Stimulated activated CD8-positive, alpha-beta memory T cell treated with anti-CD3 and anti-CD28 coated beads, Interleukin-4, amount 100 ng/mL, for 24 hours (primary cell): ENCODE data around the gene ODC1.

Source experiments
- DNase-seq: peaks from one replicate; pipeline ENCODE4 v3.0.0-alpha.2; 2020; ENCODE audit warnings: low read depth

ODC1 gene

DNA sequence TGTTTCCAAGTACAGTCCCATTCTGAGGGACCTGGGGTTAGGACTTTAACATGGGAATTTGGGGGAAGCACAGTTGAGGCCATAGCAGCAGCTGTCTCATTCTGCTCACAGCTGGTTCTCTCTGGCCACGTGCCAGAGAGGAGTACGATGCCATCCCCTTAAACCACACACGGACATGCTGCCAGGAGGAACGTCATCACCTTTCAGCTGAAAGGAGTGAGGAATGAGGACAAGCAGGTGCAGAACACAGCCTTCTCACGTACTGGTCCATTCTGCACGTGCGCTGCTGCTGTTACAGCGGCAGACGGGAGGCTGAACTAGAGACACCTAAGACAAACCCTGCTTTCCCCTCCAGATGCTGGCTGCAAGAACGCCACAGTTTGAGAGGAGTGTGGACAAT is 33.5 kb downstream of the ODC1 start:
- DNase-seq, result no peak

DNA sequence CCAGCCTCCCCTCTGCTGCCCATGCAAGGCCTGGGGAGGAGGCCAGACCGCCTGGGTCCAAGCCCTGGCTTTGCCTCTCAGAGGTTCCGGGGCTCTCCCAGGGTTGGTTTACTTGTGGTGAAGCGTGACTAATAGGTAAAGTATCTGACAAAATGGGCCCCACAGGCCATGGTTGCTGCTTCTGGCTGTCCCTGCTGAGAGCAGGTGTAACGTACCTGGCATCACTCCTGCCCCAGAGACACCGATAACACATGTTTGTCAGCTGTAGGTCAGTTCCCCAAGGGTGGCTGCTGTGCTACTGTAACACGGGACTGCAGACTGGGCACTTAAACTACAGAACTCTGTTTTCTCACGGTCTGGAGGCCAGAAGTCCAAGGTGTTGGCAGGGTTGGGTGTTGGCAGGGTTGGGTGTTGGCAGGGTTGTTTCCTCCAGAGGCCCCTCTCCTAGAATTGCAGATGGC is 34.1 kb downstream of the ODC1 start:
- DNase-seq, result no peak

DNA sequence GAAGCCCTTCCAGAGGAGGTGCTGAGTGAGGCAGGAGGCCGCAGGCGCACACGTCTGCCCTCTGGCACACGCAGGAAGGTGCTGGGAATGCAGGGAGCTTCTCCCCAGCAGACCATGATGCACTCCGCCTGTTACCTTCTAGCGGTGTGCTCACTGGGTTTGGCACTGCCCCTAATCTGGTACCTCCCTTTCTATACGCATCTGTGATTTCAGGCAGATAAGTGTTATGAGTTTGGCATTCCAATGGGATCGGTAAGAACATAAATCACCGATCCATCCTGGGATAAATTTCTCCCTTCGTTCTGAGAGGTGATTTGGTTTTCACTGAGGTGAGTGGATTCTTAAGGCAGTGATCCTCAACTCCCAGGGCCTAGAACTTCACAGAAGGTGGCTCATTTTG is 34.6 kb downstream of the ODC1 start:
- no peak for DNase-seq

DNA sequence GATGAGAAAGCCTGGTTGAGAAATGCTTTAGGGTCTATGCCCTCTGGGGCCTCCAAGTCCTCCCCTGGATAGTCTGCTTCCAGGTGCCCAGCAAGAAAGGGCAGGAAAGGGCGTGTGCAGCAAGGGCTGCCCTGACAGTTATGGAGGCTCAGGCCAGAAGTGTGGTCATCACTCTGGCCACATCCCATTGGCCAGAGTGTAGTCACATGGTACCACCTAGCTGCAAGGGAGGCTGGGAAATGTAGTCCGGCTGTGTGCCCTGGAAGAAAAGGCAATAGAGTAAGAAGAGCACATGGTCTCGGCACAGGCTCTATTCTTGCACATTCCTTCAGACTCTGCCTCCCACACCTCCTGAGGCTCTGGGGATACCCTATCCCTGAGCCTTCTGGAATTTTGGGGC is 35.7 kb downstream of the ODC1 start:
- no peak for DNase-seq

DNA sequence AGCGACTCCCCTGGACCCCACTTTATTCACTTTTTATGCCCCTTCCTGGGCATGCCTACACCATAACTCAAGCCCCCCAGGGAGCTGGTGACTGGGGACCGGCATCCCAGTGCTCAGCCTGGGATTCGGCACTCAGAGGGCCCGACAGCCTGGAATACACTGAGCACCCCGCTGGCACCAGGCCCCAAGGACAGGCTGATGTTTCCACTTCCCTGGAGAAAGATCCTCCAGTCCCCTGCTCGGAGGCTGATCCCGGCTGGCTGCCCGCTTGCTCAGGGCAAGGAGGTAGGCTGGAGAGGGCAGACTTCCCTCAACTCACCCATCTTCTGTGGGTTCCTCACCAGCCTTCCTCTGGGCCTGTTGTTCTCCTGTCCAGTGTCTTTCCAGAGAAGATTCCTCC is 36.6 kb downstream of the ODC1 start:
- DNase-seq, result no peak

DNA sequence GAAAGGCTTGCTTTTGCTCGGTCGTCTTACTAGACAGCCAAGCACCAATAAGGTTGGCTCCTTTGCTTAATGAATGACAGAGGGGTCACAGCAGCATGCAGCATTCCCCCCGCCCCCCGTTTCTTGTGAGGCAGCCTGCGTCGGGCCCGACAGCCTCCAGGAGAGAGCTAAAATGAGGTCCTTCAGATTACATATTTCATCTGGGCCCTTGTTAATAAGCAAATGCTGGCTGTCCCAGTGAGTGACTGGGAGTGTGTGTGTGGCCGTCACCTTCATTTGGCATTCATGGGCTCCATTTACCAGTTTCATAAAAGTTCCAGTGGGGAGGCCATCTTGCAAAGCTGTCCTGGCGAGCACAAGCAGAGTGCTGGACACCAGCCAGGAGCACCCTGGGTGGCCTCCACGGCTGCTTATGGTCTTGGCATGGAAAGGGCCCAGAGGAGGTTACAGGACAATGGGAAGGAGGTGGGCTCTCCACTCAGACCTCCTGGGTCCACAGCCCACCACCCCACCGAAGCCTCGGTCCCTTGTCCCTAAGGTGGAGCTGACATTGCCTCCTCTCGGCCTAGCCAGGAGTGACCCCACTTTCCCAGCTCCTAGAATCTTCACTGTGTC is 37.2 kb downstream of the ODC1 start:
- no peak for DNase-seq

DNA sequence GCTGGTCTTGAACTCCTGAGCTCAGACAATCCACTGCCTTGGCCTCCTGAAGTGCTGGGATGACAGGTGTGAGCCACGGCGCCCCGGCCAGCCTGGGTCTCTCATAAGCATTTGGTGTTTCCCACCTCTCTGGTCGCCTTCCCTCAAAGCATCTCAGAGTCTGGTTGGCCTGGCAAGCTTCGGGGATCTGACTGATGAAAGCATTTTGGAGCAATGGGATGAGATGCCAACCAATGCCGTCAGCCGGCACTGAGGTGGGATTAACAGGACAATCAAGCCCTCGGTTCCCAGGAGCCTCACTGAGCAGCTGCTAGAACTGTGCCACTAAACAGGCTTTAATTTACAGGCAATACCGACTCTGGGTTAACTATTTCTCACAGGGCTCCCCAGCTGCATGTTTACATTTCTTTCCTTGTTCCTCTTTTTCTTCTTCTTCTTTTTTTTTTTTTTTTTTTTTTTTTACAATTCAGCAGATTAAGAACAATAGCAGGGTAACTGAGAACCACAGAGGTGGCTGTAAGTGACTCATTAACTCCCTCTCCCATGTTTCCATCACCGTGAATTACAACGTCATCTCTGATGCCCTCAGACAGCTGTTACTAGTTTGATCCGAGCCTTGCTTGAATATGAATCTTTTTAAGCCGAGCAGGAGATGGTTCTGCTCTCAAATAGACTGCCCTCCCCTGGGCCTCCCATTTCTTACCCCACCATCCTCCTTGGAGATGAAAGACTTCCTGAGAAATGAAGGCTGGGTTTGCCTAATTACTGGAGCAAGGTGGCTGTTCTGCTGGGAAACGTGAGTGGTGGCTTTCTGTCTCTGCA is 37.9 kb downstream of the ODC1 start:
- no peak for DNase-seq

DNA sequence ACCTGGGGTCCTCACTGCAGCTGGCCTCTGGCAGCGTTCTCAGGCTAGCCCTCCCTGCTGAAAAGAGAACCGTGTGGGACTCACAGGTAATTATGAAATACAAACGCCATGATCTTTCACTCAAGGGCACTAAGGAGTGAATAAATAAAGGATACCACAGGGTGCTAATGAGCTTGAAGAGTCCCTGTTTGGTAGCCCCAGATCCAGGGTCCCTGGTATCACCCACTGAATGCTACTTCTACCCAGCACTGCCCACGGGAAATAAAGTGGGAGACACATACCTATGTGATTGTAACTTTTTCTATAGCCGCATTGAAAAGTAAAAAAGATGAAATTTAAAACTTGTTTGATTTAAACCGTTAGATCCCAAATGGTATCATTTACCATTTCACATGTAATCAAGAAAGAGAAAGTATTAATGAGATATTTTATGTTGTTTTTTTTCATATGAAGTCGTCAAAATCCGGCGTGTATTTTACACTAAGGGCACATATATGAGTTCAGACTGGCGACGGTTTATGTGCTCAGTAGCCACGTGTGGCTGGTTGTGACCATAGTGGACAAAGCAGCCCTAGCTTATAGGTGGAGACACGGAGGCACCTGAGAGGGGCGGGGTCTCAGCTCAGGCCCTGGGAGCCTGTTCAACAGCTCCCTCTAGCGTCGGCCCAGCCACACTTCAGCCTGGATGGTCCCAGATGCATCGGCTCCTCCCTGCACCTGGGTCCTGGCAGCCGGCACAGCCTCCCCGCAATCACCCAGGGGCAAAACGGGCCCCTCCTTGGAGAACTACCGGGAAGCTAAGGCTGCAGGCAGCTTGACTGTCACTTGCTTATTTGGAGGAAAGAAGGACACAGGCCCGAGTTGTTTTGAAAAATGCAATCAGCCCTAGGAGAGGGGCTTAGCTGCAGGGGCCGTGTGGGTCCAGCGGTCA is 39.2 kb downstream of the ODC1 start:
- DNase-seq, result peak; percentile 64

DNA sequence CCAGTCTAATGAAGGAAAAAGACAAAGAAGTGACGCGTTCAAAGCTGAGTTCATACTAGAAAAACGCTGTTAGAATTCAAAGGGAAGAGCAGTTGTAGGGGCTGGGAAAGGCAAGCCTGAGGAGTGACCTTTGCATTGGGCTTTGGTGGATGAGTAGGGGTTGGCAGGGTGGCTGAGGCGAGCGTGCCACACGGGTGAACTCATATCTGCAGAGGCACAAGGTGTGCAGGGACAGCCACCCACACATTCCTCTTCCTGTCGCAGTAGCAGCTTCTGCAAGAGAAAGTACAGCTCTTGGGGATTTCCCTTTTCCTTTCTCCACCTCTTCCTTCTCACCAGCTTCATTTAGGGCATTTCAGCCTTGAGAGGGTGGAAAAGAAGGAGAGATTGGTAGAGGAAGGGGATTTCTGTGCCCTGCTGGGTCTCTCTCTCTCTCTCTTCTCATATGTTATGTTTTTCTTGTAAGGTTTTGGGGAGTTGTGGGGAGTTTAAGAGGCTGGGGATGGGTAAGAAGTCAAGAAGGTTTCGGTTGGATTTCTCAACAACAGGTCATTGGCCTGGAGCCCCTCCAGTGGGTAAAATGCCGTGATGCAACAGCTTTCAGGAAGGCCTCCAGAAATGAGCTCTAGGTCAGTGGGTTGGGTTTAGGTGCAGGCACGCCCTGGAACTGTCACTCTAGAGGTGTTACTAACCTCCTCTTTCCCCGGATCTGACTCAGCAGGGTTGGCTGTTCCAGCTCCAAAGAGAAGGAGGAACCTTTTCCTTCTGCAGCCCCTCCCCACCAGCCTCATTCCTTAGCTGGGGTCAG is 40.1 kb downstream of the ODC1 start:
- peak; percentile 52 for DNase-seq

DNA sequence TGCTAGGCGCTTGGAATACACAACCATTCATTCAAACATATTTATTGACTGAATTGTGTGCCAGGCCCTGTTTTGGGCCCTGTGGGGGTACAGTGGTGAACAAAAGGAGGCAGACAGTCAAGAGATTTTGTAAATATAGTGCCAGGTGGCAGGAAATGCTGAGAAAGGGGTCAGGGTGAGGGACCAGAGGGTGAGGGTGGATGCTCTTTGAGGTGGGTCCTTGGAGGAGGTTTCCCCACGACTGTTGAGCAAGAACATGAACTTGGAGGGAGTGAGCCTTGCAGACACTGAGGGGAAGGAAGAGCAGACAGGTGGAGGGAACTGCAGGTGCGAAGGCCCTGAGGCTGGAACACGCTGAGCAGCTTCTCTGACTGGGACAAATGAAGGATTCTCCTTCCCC is 40.7 kb downstream of the ODC1 start:
- no peak for DNase-seq

DNA sequence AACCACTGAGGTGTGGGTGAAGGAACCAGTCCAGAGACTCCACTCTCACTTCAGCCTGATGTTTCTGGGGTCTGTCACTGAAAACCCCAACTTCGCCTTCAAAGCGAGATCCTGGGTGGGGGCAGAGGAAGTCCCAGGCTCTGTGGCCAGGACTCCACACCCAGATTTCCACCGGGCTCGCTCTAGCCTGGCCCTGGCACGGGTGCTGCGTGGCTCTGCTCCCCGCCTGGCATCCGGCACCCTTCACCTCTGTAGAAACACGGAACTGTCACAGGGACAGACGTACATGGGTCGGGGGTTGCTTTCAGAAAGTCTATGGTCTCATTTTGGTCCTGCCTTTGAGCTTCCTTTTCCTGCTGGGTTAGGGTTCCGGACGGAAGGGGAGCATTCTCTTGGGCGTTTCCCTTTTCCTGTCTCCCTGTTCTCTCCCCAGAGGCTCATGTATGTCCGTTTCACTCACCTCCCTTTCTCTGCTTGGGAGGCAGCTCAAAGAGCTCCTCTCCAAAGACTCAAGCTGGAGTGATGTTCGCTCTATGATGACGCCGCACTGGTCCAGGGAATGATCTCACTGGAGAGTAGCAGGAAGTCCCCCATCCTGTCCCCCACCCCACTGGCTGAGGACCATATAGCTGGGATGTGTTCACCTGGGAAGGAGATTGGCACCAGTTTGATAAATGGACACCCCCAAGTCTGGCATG is 41.5 kb downstream of the ODC1 start:
- DNase-seq, result no peak

DNA sequence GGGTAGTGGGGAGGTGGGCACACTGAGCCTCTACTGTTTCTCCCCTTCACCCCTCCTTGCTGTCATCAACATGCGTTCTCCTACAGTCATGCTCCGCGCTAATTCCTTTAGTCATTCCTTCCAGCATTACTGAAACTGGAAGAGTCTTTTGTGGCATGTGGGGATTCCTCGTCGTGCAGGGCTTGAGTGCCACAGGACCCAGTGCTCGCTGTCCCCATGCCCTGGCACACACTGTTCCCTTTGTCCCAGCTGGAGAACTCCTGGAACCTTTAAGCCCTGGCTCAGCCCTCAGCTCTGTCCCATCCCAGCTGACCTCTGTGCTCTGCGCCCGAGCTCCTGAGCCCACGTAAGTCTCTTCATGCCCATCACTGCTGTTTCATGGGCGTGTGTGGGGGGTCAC is 42.1 kb downstream of the ODC1 start:
- DNase-seq, result no peak

DNA sequence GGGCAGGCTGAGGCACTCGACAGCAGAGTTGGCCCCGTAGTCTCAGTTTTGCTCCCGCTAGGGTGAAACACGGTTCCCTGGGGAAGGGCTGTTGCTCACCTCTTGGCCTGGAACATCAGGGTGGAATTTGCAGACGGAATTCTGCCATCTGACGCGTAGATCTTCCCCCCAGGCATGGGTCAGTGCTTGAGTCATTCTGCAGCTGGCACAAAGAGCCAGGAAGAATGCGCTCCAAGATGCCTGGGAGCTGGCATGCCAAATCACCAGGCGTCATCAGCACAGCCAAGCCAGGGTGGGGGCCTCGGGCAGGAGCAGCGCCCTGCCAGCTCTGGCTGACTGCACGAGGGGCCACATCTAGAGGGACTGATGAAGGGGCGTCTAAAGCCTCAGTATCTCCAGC is 42.7 kb downstream of the ODC1 start:
- DNase-seq, result no peak

DNA sequence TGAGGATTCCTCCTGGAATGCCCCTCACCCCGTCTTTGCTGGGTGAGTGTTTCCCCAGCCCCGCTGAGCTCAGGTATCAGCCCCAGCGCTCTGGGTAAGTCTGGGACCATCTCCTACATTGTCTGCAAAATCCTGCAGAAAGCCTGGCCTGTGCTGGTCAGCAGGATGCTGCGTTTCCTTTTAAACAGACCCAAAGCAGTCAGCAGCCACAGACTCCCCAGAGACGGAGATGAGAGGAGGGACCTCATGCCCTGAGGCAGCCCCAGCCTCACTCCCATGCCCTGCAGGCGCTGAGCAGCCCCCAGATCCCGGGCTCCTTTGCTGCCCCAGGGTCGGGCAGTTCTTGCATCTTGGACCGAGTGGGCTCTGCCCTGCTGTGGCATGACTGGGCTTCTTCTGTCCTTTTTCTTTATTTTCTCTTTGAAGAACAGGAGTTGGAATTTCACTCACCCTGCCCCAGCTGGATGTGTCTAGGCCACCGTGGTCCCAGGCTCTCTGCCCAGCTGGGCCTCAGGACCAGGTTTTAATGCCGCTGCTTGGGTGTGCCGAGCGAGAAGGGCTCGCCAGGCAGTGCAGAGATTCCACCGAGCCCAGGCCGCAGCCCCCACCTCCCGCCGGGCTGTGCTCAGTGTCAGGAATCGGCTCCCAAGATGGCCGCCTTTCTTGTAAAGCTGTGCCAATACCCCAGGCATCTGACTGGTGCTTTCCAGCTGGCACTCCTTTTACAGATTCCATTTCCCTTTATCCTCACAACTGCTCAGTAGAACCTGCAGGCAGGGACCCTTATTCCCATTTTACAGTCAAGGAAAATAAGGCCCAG is 43.6 kb downstream of the ODC1 start:
- DNase-seq, result no peak

DNA sequence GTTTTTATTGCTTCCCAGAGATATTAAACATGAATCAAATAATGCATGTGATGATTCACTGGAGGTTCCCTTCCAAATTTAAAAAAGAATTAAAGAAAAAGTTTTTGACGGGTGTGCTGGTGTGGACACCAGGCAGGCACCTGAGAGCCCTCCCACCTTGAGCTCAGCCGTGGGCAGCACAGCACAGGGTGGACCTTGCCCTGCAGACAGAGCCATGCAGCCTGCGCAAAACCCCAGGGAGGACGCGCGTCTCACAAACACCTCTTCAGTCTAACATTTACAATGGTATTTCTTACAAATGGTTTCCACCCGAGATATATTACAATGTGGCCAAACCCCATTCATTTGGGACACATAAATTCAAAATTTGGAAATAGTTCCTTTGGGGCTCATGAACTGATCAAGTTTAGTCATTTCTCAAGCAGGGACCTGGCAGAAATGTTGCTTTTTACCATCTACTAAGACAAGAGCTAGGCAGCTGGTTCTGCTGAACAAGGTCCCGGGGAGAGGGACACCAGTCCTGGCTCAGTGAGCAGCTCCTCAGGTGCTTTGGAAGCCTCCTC is 45.4 kb downstream of the ODC1 start:
- no peak for DNase-seq

DNA sequence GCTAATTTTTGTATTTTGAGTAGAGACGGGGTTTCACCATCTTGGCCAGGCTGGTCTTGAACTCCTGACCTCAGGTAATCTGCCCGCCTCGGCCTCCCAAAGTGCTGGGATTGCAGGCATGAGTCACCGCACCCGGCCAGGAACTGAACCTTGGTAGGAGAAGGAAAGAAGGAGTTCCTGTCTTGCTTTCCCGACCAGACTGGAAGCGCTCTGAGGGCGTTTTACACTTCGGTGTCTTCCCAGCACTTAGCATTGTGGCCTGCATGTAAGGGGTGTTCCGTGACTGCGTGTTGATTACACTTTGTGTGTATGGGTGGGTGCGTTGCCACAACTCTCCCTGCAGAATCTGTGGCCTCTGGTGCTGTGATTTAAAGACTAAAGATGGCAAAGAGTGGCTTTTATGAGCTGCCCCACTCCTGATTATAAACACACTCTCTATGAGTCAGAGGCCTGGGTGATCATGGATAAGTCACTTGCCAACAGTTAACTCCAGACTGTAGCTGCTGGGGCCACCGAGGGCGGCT is 46.0 kb downstream of the ODC1 start:
- DNase-seq, result no peak

DNA sequence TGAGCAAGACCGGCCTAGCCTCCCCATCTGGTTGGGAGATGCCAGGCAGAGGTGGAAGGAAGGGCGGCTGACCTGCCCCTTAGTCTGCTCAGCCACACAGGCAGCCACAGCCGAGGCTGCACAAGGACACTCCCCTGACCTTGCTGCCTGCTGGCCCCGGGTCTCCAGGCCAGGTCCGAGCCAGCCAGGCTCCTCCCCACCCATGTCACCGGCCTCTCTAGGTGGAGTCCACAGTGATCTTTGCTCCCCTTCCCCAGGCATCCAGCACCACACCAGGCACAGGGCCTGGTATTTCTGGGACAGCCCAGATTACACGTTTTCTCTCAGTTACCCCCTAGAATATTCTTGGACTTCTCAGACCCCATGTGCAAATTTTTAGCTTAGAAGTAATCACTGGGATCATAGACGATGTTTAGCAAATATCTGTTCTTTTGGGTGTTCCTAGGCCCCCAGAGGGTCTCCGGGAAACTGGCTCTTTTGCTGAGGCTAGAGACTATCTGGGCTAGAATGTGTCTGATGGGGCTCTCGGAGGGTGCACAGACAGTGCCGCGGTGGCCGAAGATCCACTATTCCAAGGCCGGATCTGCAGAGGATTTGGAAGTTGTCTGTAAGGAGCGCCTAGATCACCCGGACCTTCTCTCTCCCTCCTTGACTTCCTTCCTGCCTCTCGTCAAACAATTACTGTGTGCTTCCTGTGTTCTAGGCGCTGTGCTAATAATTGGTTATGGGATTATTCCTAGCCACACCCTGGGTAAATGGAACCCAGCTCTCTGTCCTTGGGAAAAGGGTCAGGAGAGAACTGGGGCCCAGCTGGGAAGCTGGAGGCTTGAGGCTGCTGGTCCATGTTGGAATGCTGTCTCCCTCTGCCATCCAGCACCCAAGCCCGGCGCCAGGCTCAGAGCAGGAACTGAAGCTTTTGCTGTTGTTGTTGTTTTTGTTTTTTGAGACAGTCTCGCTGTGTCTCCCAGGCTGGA is 46.9 kb downstream of the ODC1 start:
- no peak for DNase-seq

DNA sequence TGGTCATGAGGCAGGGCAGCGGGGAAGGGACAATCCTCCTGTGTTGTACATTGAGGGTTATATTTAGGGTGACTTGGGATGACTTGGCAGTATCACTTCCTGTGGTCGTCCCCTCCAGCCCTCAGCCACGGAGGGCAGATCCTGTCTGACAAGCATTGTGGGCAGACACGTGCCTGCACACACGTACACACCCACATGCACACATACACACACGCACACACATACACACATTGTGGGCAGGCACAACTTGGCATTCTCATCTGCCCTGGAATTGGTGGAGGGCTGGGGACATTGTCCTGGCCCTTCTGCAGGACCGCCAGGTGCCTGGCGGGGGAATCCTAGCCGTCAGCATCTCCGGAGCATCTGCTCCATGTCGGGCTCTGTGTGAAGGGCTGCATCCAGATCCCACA is 47.6 kb downstream of the ODC1 start:
- peak; percentile 22 for DNase-seq

DNA sequence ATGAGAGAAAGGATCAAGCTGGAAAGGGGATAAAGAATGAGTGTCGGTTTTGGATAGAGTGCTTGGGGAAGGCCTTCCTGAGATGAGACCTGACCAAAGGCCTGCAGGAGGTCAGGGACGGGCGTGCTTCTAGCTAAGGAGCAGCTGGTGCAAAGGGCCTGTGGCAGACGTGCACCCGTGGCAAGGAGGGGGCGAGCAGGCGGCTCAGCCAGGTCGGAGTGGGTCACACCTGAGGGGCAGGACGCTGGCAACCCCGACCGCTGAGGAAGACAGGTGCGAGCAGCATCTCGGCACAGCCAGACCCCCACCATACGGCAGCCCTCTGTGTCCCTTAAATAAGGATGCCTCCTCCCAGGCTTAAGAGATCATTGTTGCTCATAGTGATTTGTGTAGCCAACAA is 48.1 kb downstream of the ODC1 start:
- DNase-seq, result no peak
